DOHH2 (cell line): ENCODE measurements around the gene HRCT1.
"Not testable (repeated sequence)": the region's sequence is repeated elsewhere in the genome, so short reads cannot be mapped to it uniquely, and the experiment has no call there.

ENCODE experiments used
- H3F3A ChIP-seq: fragments of 200-600 bp; sonication (generic), shearing (Covaris generic); 2 replicates; pipeline ENCODE4 v1.6.0; 2016; ENCODE audit warnings: antibody characterized with exemption, mild to moderate bottlenecking; ENCODE audit not compliant: control insufficient read depth, insufficient read depth
- H3K27ac ChIP-seq: fragments of 200-600 bp; sonication (generic); 2 replicates; pipeline ENCODE4 v1.5.1; 2014; ENCODE audit warnings: low read depth, mild to moderate bottlenecking, low read length, moderate library complexity
- H3K27me3 ChIP-seq: fragments of 200-600 bp; sonication (generic); 2 replicates; pipeline ENCODE4 v1.6.1; 2014; ENCODE audit warnings: mild to moderate bottlenecking, low read length, mixed read lengths; ENCODE audit not compliant: control insufficient read depth
- H3K36me3 ChIP-seq: fragments of 200-600 bp; sonication (generic); 2 replicates; pipeline ENCODE4 v1.6.1; 2014; ENCODE audit warnings: mild to moderate bottlenecking, low read length, moderate library complexity, mixed read lengths; ENCODE audit not compliant: control insufficient read depth
- H3K4me1 ChIP-seq: fragments of 200-600 bp; sonication (generic); 2 replicates; pipeline ENCODE4 v1.6.1; 2014; ENCODE audit warnings: mild to moderate bottlenecking, low read length, mixed read lengths; ENCODE audit not compliant: control insufficient read depth
- H3K4me2 ChIP-seq: fragments of 200-600 bp; sonication (generic); 2 replicates; pipeline ENCODE4 v1.6.0; 2014; ENCODE audit warnings: mild to moderate bottlenecking, low read length, moderate library complexity
- H3K4me3 ChIP-seq: fragments of 200-600 bp; sonication (generic); 2 replicates; pipeline ENCODE4 v1.5.1; 2014; ENCODE audit warnings: mild to moderate bottlenecking, low read length, mixed read lengths
- H3K79me2 ChIP-seq: fragments of 200-600 bp; sonication (generic); 2 replicates; pipeline ENCODE4 v1.6.1; 2014; ENCODE audit warnings: mild to moderate bottlenecking, low read length, mixed read lengths; ENCODE audit not compliant: control insufficient read depth
- H3K9me2 ChIP-seq: fragments of 200-600 bp; sonication (generic); replicated peaks from 2 replicates; pipeline ENCODE4 v1.6.1; 2014; ENCODE audit warnings: mild to moderate bottlenecking, low read length, mixed read lengths; ENCODE audit not compliant: control insufficient read depth
- H3K9me3 ChIP-seq: fragments of 200-600 bp; sonication (generic); 2 replicates; pipeline ENCODE4 v1.6.1; 2014; ENCODE audit warnings: antibody characterized with exemption, low read length, mixed read lengths; ENCODE audit not compliant: control insufficient read depth, insufficient read depth
- H4K20me1 ChIP-seq: fragments of 200-600 bp; sonication (generic); 2 replicates; pipeline ENCODE4 v1.6.0; 2014; ENCODE audit warnings: low read depth, mild to moderate bottlenecking, antibody characterized with exemption, low read length, moderate library complexity; ENCODE audit not compliant: control insufficient read depth, insufficient read depth
- EZH2phosphoT487 ChIP-seq: fragments of 200-600 bp; sonication (generic); IDR thresholded peaks from 2 replicates; pipeline ENCODE4 v1.6.1; 2017; ENCODE audit warnings: borderline replicate concordance, mild to moderate bottlenecking, antibody characterized with exemption, low read length, moderate library complexity, mixed read lengths
- TF ChIP-seq, protein P1 (sequence below): fragments of 200-600 bp; sonication (generic); IDR thresholded peaks from one replicate; pipeline ENCODE4 v1.5.1; 2014; ENCODE audit warnings: antibody characterized with exemption, mild to moderate bottlenecking, low read depth, low read length; ENCODE audit not compliant: poor library complexity, severe bottlenecking

HRCT1 gene

DNA sequence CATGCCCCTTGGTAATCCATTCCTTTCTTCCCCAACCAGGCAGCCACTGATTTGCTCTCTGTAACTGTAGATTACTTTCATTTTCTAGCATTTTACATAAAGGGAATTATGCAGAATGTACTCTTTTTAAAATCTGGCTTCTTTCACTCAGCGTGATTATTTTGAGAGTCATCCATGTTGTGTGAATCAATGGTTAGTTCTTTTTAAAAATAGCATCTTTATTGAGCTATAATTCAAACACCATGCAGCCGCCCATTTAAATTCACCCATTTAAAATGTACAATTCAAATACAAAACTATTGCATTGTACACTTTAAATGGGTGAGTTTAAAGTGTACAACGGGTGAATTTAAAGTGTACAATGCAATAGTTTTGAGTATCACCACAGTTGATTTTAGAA, 33.5 kb upstream of the HRCT1 start:
- Histone ChIP-seq H3K9me2 (no peaks in the 10 kb centered on the region), H3K36me3 (no peaks in the 10 kb centered on the region), H3K27me3 (peaks cover 10% of the 10 kb centered on the region), H3K4me3 (no peak overlapping the region), H3F3A (no peaks in the 10 kb centered on the region), H3K27ac (no peak overlapping the region), H3K4me2 (no peak overlapping the region), H3K4me1 (no peaks in the 10 kb centered on the region), H4K20me1 (no peaks in the 10 kb centered on the region), H3K9me3 (peaks cover 8% of the 10 kb centered on the region; the same call in 1 of the 2 replicates), H3K79me2 (no peaks in the 10 kb centered on the region)
- TF ChIP-seq, protein P1, sequence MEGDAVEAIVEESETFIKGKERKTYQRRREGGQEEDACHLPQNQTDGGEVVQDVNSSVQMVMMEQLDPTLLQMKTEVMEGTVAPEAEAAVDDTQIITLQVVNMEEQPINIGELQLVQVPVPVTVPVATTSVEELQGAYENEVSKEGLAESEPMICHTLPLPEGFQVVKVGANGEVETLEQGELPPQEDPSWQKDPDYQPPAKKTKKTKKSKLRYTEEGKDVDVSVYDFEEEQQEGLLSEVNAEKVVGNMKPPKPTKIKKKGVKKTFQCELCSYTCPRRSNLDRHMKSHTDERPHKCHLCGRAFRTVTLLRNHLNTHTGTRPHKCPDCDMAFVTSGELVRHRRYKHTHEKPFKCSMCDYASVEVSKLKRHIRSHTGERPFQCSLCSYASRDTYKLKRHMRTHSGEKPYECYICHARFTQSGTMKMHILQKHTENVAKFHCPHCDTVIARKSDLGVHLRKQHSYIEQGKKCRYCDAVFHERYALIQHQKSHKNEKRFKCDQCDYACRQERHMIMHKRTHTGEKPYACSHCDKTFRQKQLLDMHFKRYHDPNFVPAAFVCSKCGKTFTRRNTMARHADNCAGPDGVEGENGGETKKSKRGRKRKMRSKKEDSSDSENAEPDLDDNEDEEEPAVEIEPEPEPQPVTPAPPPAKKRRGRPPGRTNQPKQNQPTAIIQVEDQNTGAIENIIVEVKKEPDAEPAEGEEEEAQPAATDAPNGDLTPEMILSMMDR, result no peak
- no peak for TF ChIP-seq EZH2phosphoT487

DNA sequence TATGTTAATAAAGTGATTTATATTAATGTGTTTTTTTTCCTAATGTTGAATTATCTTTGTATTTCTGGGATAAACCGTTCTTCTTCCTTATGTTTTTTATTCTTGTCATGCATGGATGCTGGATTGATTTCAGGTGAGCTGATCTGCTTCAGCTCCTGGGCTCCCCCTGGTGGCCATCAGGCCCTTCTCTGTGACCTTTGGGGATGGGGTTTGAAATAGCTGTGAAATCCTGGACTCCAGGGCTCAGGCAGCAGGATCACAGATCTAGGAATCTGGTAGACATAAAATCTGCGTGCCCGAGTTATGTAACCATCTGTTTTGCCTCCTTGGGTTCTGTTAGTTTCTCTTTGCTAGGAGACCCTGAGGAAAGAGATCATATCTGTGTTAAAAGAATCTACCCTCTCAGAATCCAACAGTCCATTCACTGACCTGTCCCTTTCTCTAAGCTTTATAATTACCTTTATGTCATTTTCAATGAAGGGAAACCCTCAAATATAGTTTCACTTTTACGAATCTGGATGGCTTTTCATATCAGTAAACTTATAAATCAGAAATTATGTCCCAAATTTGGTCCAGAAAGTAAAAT, 23.6 kb upstream of the HRCT1 start:
- Histone ChIP-seq H3K9me2 (no peaks in the 10 kb centered on the region), H3F3A (no peaks in the 10 kb centered on the region), H3K4me3 (no peak overlapping the region), H3K27me3 (peaks cover 3% of the 10 kb centered on the region; the same call in 1 of the 2 replicates), H3K9me3 (no peaks in the 10 kb centered on the region), H3K79me2 (no peaks in the 10 kb centered on the region), H3K4me2 (no peak overlapping the region), H4K20me1 (no peaks in the 10 kb centered on the region), H3K27ac (no peak overlapping the region), H3K36me3 (no peaks in the 10 kb centered on the region), H3K4me1 (no peaks in the 10 kb centered on the region)
- TF ChIP-seq, protein P1, result peak; percentile 96
- no peak for TF ChIP-seq EZH2phosphoT487

DNA sequence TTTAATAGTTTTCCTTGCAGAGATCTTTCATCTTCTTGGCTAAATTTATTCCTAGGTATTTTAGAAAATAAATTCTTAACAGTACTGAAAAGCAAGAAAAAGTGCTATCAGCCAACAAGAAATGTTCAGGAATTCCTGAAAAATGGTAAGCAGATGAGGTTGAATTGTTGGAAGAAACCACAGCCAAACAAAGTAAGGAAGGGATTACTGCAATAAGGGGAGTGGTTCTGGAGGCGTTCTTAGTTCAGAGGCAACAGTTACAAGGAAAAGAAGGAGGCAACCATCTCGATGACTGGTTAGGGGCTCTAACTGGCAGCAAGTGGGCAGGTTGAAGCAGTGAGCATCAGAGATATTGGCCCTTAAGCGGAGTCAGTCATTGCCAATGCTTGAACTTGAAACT, 23.0 kb upstream of the HRCT1 start:
- no peaks in the 10 kb centered on the region for H3K9me3 ChIP-seq
- no peaks in the 10 kb centered on the region for H3K4me1 ChIP-seq
- H3K27me3 ChIP-seq, result peaks cover 3% of the 10 kb centered on the region; the same call in 1 of the 2 replicates
- no peak overlapping the region for H3K4me2 ChIP-seq
- no peaks in the 10 kb centered on the region for H3K79me2 ChIP-seq
- no peak overlapping the region for H3K27ac ChIP-seq
- no peak overlapping the region for H3K4me3 ChIP-seq
- no peaks in the 10 kb centered on the region for H3F3A ChIP-seq
- no peaks in the 10 kb centered on the region for H4K20me1 ChIP-seq
- H3K9me2 ChIP-seq, result no peaks in the 10 kb centered on the region
- H3K36me3 ChIP-seq, result no peaks in the 10 kb centered on the region
- TF ChIP-seq, protein P1, result no peak
- TF ChIP-seq EZH2phosphoT487, result no peak

DNA sequence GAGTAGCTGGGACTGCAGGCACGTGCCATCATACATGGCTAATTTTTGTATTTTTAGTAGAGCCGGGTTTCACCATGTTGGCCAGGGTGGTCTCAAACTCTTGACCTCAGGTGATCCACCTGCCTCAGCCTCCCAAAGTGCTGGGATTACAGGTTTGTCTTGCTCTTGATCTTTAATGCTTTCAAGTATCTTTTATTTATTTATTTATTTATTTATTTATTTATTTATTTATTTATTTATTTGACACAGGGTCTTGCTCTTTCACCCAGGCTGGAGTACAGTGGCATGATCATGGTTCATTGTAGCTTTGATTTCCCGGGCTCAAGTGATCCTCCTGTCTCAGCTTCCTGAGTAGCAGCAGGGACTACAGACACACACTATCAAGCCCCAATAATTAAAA, 21.1 kb upstream of the HRCT1 start:
- H3K9me2 ChIP-seq, H3K4me1 ChIP-seq, H3K27ac ChIP-seq, H3K79me2 ChIP-seq, H3K4me2 ChIP-seq, H3K36me3 ChIP-seq, H3K9me3 ChIP-seq, H3K27me3 ChIP-seq, H3K4me3 ChIP-seq, H3F3A ChIP-seq, H4K20me1 ChIP-seq: not testable (repeated sequence)
